Endothelial cell of umbilical vein (primary cell): ENCODE results near the gene GPR153. TPM values are rescaled to one million over a fixed set of nuclear protein-coding genes. Genes with fewer than 3 reads are reported as not detected.

Experiments used
- BruUV-seq: library from RNA; stranded (reverse); fragments of 400-500 nt; replicated peaks from 2 replicates; lab custom pipeline; 2021; lab: Mats Ljungman, UMichigan
- CTCF ChIA-PET: fragments of 300-600, 350-600 bp; sonication (Branson Sonifier 250); formaldehyde crosslinking; loops from one replicate; lab custom pipeline; 2021; ENCODE audit warnings: antibody characterized with exemption, inconsistent platforms; lab: Charles Lee
- POLR2A ChIA-PET: fragments of 300-600, 350-600 bp; sonication (Branson Sonifier 250); formaldehyde crosslinking; loops from one replicate; lab custom pipeline; 2021; ENCODE audit warnings: antibody characterized with exemption, inconsistent platforms; lab: Charles Lee
- DNase-seq: peaks from one replicate; pipeline ENCODE4 v3.0.0-alpha.2; 2011; ENCODE audit warnings: low read depth, low spot score
- FAIRE-seq: peaks from 2 replicates; lab custom pipeline; 2011; peaks lifted over from hg19 to GRCh38; lab: Jason Lieb, UNC
- H2AFZ ChIP-seq: 2 replicates; pipeline ENCODE4 v1.6.0; 2012; ENCODE audit warnings: low read depth, low read length, control low read depth, inconsistent platforms
- H3K27ac ChIP-seq: 2 replicates; pipeline ENCODE4 v1.5.1; 2011; ENCODE audit warnings: low read depth, mild to moderate bottlenecking, control low read depth, low read length, moderate library complexity; ENCODE audit not compliant: insufficient read depth
- H3K27me3 ChIP-seq, 2 experiments: 2 replicates each; pipeline versions ENCODE4 v1.6.0 to v1.6.1; 2011; ENCODE audit warnings: low read length in 2 of 2, mixed read lengths in 1 of 2; ENCODE audit not compliant: control insufficient read depth in 2 of 2, insufficient read depth in 2 of 2
- H3K36me3 ChIP-seq, 2 experiments: 2 replicates in 1 of 2; 3 replicates in 1 of 2; pipeline ENCODE4 v1.5.1; 2011; ENCODE audit warnings: low read length in 2 of 2, mild to moderate bottlenecking in 1 of 2, moderate library complexity in 1 of 2; ENCODE audit not compliant: control insufficient read depth in 2 of 2, insufficient read depth in 2 of 2; ENCODE audit errors: extremely low read depth in 1 of 2
- H3K4me1 ChIP-seq: 3 replicates; pipeline ENCODE4 v1.5.1; 2011; ENCODE audit warnings: mild to moderate bottlenecking, low read length; ENCODE audit not compliant: control insufficient read depth, insufficient read depth; ENCODE audit errors: extremely low read depth
- H3K4me2 ChIP-seq: 2 replicates; pipeline ENCODE4 v1.6.1; 2011; ENCODE audit warnings: low read length, control low read depth, mixed read lengths; ENCODE audit not compliant: insufficient read depth
- H3K4me3 ChIP-seq, 3 experiments: fragments of 200-600 bp in 1 of 3; sonication (generic), shearing (Covaris generic) in 1 of 3; replicated peaks in 1 of 3; 2 replicates each; pipeline ENCODE4 v1.5.1; 2011 to 2016; ENCODE audit warnings: control low read depth in 3 of 3, low read length in 3 of 3, mild to moderate bottlenecking in 2 of 3, inconsistent platforms in 1 of 3, low read depth in 1 of 3, moderate library complexity in 1 of 3; ENCODE audit not compliant: insufficient read depth in 1 of 3
- H3K79me2 ChIP-seq: 2 replicates; pipeline ENCODE4 v1.6.0; 2012; ENCODE audit warnings: low read length, inconsistent platforms; ENCODE audit not compliant: control insufficient read depth, insufficient read depth
- H3K9ac ChIP-seq: replicated peaks from 2 replicates; pipeline ENCODE3; 2011; ENCODE audit warnings: low read length, control low read depth; ENCODE audit not compliant: insufficient read depth; ENCODE audit errors: extremely low read depth
- H3K9me1 ChIP-seq: replicated peaks from 3 replicates; pipeline ENCODE4 v1.6.0; 2011; ENCODE audit warnings: mild to moderate bottlenecking, low read length; ENCODE audit not compliant: control insufficient read depth, insufficient read depth; ENCODE audit errors: extremely low read depth
- H3K9me3 ChIP-seq: replicated peaks from 2 replicates; pipeline ENCODE4 v1.5.1; 2012; ENCODE audit warnings: low read length, inconsistent platforms; ENCODE audit not compliant: control insufficient read depth, insufficient read depth
- H4K20me1 ChIP-seq: replicated peaks from 2 replicates; pipeline ENCODE3; 2011; ENCODE audit warnings: mild to moderate bottlenecking, low read length; ENCODE audit not compliant: control insufficient read depth, insufficient read depth; ENCODE audit errors: extremely low read depth
- CTCF ChIP-seq, 2 donors: IDR thresholded peaks; 1 replicate in 1 of 2; 2 replicates in 1 of 2; pipeline ENCODE4 v1.5.1; 2011; ENCODE audit warnings: low read length in 2 of 2, mild to moderate bottlenecking in 2 of 2, moderate library complexity in 2 of 2, control low read depth in 1 of 2, inconsistent platforms in 1 of 2, low read depth in 1 of 2; ENCODE audit not compliant: insufficient read depth in 1 of 2; ENCODE audit errors: extremely low read depth in 1 of 2
- JUN ChIP-seq: IDR thresholded peaks from 2 replicates; pipeline ENCODE4 v1.6.1; 2011; ENCODE audit warnings: borderline replicate concordance, low read depth; ENCODE audit not compliant: insufficient read length, insufficient read depth
- dilution Hi-C: fragments of 300-500 bp; cut with MboI; formaldehyde crosslinking; loops from one replicate; pipeline ENCODE4 v1.15.0; 2019; ENCODE audit warnings: low sequenced_read_pairs; ENCODE audit not compliant: extremely low pct_ligation_motif_present
- intact Hi-C: fragments of 100-400 bp; cut with micrococcal nuclease; formaldehyde crosslinking; loops from one replicate; pipeline ENCODE4 v1.10.0; 2022
- polyA plus RNA-seq, 4 experiments: library from polyadenylated mRNA; depleted of rRNA in 3 of 4; stranded (reverse) in 3 of 4; unstranded in 1 of 4; fragments of >200 nt; gene quantifications; 2 replicates each; pipeline versions ENCODE4 v1.2.1 to v1.2.3, GENCODE V29; 2011 to 2012; ENCODE audit warnings: missing spikeins in 1 of 4
- total RNA-seq: library from RNA; stranded (reverse); gene quantifications from 2 replicates; pipeline ENCODE4 v1.2.3, GENCODE V29; 2021

The GPR153 gene
- total and polyA plus RNA-seq, 2 donors (not counting 3 experiments of a cell fraction or from before 2014, with no cell fraction given): 3.1 to 3.9 TPM

GRCh38 chr1:6209661-6210580, 51.0 kb downstream of the GPR153 start:
- Histone ChIP-seq H3K4me1 (peaks cover 18% of the 10 kb centered on the region), H3K4me3 (no peak overlapping the region), H4K20me1 (no peaks in the 10 kb centered on the region), H2AFZ (peak overlapping the region; percentile 96), H3K9me1 (no peaks in the 10 kb centered on the region), H3K4me2 (peak overlapping the region; percentile 38), H3K27me3 (peaks cover 6 to 11% of the 10 kb centered on the region in 2 experiments), H3K9me3 (no peaks in the 10 kb centered on the region), H3K27ac (no peak overlapping the region), H3K79me2 (no peaks in the 10 kb centered on the region), H3K9ac (no peak overlapping the region), H3K36me3 (no peaks in the 10 kb centered on the region)
- no peak for DNase-seq
- FAIRE-seq: no peak
- TF ChIP-seq CTCF (IDR thresholded peaks at IDR 0.05; ENCODE audit: extremely low read depth in 1 of 2, insufficient read depth in 1 of 2, low read depth in 1 of 2, low read length in 2 of 2) (peak in 1 of 2 donors; percentile 24), JUN (no peak)
- CTCF ChIA-PET: interaction anchor here (1.1 to 1.3 kb wide), 2 partner anchors 19 to 35 kb away, joined by 4 to 6 read pairs; no protein-coding TSS in a partner anchor
- dilution Hi-C loops (no loop called here), intact Hi-C loops (loop anchor here (2.0 kb wide), 1 partner anchor 183 kb away; the partner anchor contains the start of gene ACOT7)
- no TSS peak for BruUV-seq
- POLR2A ChIA-PET: no interaction called here
